Suprapubic skin (tissue), 4 donors: ENCODE results near the gene FRMD1.

ENCODE experiments used
- POLR2A ChIP-seq, 2 donors: fragments of 450-650 bp; IDR thresholded peaks; one replicate each; pipeline ENCODE4 v1.6.1; 2017; ENCODE audit warnings: antibody characterized with exemption in 2 of 2, mild to moderate bottlenecking in 2 of 2, moderate library complexity in 2 of 2
- POLR2AphosphoS5 ChIP-seq, 3 donors: sonication (generic); formaldehyde crosslinking; IDR thresholded peaks; one replicate each; pipeline ENCODE4 v1.6.1; 2017; ENCODE audit warnings: antibody characterized with exemption in 3 of 3
- TF ChIP-seq, protein P1 (sequence below), 2 donors: fragments of 200-600 bp in 1 of 2; fragments of 450-650 bp in 1 of 2; sonication (generic) in 1 of 2; IDR thresholded peaks; one replicate each; pipeline ENCODE4 v1.5.1; 2016 to 2019; ENCODE audit warnings: antibody characterized with exemption in 2 of 2, mild to moderate bottlenecking in 1 of 2, moderate library complexity in 1 of 2

DNA sequence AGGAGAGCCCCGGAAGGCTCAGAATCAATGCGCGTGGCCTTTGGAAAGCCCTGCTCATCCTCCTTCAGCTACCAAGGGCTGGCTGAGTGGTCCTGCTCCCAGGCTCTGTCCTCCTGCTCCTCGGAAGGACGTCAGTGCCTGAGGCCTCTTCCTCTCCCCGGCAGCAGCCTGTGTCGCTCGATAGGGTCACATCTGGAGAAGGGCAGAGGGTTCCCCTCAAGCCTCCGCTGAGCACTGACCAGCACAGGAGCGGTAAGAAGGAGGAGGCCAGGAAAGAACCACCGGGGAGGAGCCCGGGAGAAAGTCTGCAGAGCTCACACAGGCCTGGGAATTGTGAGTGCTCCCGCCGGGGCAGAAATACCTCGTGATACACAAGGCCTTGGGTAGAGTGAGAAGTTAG, 60.3 kb downstream of the FRMD1 start:
- TF ChIP-seq, protein P1, sequence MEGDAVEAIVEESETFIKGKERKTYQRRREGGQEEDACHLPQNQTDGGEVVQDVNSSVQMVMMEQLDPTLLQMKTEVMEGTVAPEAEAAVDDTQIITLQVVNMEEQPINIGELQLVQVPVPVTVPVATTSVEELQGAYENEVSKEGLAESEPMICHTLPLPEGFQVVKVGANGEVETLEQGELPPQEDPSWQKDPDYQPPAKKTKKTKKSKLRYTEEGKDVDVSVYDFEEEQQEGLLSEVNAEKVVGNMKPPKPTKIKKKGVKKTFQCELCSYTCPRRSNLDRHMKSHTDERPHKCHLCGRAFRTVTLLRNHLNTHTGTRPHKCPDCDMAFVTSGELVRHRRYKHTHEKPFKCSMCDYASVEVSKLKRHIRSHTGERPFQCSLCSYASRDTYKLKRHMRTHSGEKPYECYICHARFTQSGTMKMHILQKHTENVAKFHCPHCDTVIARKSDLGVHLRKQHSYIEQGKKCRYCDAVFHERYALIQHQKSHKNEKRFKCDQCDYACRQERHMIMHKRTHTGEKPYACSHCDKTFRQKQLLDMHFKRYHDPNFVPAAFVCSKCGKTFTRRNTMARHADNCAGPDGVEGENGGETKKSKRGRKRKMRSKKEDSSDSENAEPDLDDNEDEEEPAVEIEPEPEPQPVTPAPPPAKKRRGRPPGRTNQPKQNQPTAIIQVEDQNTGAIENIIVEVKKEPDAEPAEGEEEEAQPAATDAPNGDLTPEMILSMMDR (IDR thresholded peaks at IDR 0.05), result no peak
- TF ChIP-seq POLR2AphosphoS5 (IDR thresholded peaks at IDR 0.05), result no peak
- TF ChIP-seq POLR2A (IDR thresholded peaks at IDR 0.05), result no peak
